CD4-positive, alpha-beta T cell (primary cell): ENCODE results near the gene MPPED1. TPM values are rescaled to one million over a fixed set of nuclear protein-coding genes. Genes with fewer than 3 reads are reported as not detected.

Experiments
- ATAC-seq: fragments of 200-7000 bp; cut with Tn5 transposase; one replicate; pipeline ENCODE4 v1.10.0; 2022; ENCODE audit warnings: mild to moderate bottlenecking; ENCODE audit not compliant: poor library complexity
- CTCF ChIA-PET: fragments of 350-600 bp; sonication (Branson Sonifier 250); formaldehyde crosslinking; loops from one replicate; lab custom pipeline; 2021; ENCODE audit warnings: antibody characterized with exemption, inconsistent platforms; lab: Charles Lee
- POLR2A ChIA-PET: fragments of 350-600 bp; sonication (Branson Sonifier 250); formaldehyde crosslinking; loops from one replicate; lab custom pipeline; 2021; ENCODE audit warnings: antibody characterized with exemption, inconsistent platforms; lab: Charles Lee
- DNase-seq, 14 experiments: peaks; one replicate each; pipeline ENCODE4 v3.0.0-alpha.2; 2013 to 2020; ENCODE audit warnings: mixed read lengths in 2 of 14
- H3K27ac ChIP-seq, 2 donors: one replicate each; pipeline versions ENCODE4 v1.5.1 to v1.7.0; 2013; ENCODE audit warnings: low read length in 2 of 2, low read depth in 1 of 2, mild to moderate bottlenecking in 1 of 2
- H3K27me3 ChIP-seq, 2 experiments: 1 replicate in 1 of 2; 2 replicates in 1 of 2; pipeline versions ENCODE4 v1.6.1 to v1.7.0; 2013; ENCODE audit warnings: low read length in 2 of 2, control low read depth in 1 of 2, mild to moderate bottlenecking in 1 of 2, moderate library complexity in 1 of 2; ENCODE audit not compliant: insufficient read depth in 2 of 2, control insufficient read depth in 1 of 2
- H3K36me3 ChIP-seq: one replicate; pipeline ENCODE4 v1.6.1; 2013; ENCODE audit warnings: low read length, control low read depth; ENCODE audit not compliant: insufficient read depth
- H3K4me1 ChIP-seq: one replicate; pipeline ENCODE4 v1.6.1; 2013; ENCODE audit warnings: low read length, control low read depth; ENCODE audit not compliant: insufficient read depth
- H3K4me3 ChIP-seq: one replicate; pipeline ENCODE4 v1.5.1; 2013; ENCODE audit warnings: mild to moderate bottlenecking, low read length, moderate library complexity
- H3K9me3 ChIP-seq, 2 experiments: 1 replicate in 1 of 2; 2 replicates in 1 of 2; pipeline versions ENCODE4 v1.6.1 to v1.7.0; 2013; ENCODE audit warnings: low read length in 2 of 2, mild to moderate bottlenecking in 2 of 2, control low read depth in 1 of 2, moderate library complexity in 1 of 2; ENCODE audit not compliant: control insufficient read depth in 1 of 2, insufficient read depth in 1 of 2
- H3K27ac Mint-ChIP-seq: one replicate; pipeline ENCODE4 v1.8.0; 2020; ENCODE audit warnings: mixed read lengths
- H3K27me3 Mint-ChIP-seq: one replicate; pipeline ENCODE4 v1.8.0; 2021; ENCODE audit warnings: mixed read lengths
- H3K36me3 Mint-ChIP-seq: one replicate; pipeline ENCODE4 v1.8.0; 2021; ENCODE audit warnings: low read depth, mixed read lengths
- H3K4me1 Mint-ChIP-seq: one replicate; pipeline ENCODE4 v1.8.0; 2021; ENCODE audit warnings: low read depth, mixed read lengths
- H3K4me3 Mint-ChIP-seq: one replicate; pipeline ENCODE4 v1.8.0; 2020; ENCODE audit warnings: mild to moderate bottlenecking, mixed read lengths
- H3K9me3 Mint-ChIP-seq: one replicate; pipeline ENCODE4 v1.8.0; 2020; ENCODE audit warnings: mixed read lengths
- intact Hi-C, 2 experiments: fragments of 100-400 bp; cut with DNase I in 1 of 2; cut with micrococcal nuclease in 1 of 2; formaldehyde crosslinking; loops; one replicate each; pipeline versions ENCODE4 v1.15.1 to v1.9.0; 2023 to 2025; cut with DNase I, micrococcal nuclease
- total RNA-seq, 174 experiments: library from RNA in 2 of 174; stranded (reverse) in 2 of 174; gene quantifications; one replicate each; pipeline ENCODE4 v1.2.3 and lab custom pipeline; 2021 to 2026
- TF ChIP-seq, protein P1 (sequence below): fragments of 200-600 bp; IDR thresholded peaks from one replicate; pipeline ENCODE4 v1.8.0; 2022; ENCODE audit warnings: antibody characterized with exemption, mild to moderate bottlenecking

The MPPED1 gene
- total RNA-seq, 2 experiments from 2014 or later: not detected

DNA sequence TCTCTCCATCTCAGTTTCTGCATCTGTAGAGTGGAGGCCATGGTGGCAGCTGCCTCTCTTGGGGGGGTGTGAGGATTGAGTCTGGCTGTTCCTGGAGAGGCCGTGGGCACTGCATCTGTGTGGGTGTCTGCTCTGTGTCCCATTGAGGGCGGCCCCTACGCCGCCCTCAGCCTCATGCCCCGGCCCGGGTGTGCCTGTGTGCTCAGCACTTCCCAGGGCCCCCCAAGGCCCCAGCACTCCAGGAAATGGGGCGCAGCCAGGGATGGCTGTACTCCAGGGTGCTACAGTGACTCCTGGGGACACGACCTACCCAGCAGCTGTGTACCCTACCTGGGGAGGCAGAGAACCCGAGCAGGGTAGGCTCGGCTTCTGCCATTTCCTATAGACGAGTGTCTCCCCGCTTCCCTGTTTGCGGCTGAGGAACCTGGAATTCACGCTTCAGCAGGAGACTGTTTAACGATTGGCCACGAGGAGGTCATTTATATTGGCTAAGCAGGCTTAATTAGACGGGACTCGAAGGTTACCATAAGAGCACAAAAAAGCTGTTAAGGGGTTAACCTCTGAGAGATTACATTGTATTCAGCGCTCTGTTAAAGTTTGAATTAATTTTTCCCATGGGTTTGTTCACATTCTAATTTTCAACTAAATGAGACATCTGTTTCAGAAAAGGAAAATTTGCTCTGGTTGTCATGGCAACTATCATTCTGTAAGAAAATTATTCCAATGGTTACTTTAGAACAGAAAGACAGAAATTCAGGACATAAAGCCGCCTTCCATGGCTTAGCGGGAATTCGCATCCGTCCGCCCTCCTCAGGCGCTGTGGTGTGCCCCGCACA lies 76.4 kb downstream of the MPPED1 start:
- Histone ChIP-seq H3K27ac (no peak overlapping the region), H3K36me3 (no peaks in the 10 kb centered on the region), H3K9me3 (peaks cover 0 to 9% of the 10 kb centered on the region in 2 experiments), H3K4me1 (no peaks in the 10 kb centered on the region), H3K27me3 (no peaks in the 10 kb centered on the region), H3K4me3 (no peak overlapping the region)
- no peak overlapping the region for H3K4me3 Mint-ChIP-seq
- H3K9me3 Mint-ChIP-seq: peaks cover 3% of the 10 kb centered on the region
- no peaks in the 10 kb centered on the region for H3K36me3 Mint-ChIP-seq
- intact Hi-C loops: no loop called here
- CTCF ChIA-PET: no interaction called here
- TF ChIP-seq, protein P1, sequence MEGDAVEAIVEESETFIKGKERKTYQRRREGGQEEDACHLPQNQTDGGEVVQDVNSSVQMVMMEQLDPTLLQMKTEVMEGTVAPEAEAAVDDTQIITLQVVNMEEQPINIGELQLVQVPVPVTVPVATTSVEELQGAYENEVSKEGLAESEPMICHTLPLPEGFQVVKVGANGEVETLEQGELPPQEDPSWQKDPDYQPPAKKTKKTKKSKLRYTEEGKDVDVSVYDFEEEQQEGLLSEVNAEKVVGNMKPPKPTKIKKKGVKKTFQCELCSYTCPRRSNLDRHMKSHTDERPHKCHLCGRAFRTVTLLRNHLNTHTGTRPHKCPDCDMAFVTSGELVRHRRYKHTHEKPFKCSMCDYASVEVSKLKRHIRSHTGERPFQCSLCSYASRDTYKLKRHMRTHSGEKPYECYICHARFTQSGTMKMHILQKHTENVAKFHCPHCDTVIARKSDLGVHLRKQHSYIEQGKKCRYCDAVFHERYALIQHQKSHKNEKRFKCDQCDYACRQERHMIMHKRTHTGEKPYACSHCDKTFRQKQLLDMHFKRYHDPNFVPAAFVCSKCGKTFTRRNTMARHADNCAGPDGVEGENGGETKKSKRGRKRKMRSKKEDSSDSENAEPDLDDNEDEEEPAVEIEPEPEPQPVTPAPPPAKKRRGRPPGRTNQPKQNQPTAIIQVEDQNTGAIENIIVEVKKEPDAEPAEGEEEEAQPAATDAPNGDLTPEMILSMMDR: no peak
- no peak for DNase-seq
- H3K27ac Mint-ChIP-seq: no peak overlapping the region
- no peaks in the 10 kb centered on the region for H3K4me1 Mint-ChIP-seq
- POLR2A ChIA-PET: no interaction called here
- ATAC-seq: no peak
- H3K27me3 Mint-ChIP-seq: no peaks in the 10 kb centered on the region

DNA sequence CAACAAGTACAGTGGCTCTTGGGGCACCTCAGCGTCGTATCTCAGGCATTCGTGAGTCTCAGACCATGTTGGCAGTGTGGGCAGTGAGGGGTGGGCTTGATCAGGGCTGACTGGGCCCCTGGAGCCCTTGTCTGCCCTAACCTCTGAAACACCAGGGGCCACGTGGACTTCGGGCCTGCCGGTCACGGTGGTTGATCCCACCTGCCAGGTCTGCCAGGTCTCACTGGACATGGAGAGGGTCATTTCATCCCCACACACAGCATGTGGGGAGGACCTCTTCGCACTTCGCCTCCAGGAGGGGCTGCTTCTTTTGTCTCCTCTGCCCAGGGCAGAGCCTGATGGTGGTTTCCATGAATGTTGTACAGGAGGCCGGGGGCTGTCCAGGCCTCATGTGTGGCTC lies 77.1 kb downstream of the MPPED1 start:
- Mint-ChIP-seq H3K4me3 (no peak overlapping the region), H3K27me3 (no peaks in the 10 kb centered on the region), H3K4me1 (no peaks in the 10 kb centered on the region), H3K36me3 (no peaks in the 10 kb centered on the region), H3K27ac (no peak overlapping the region), H3K9me3 (peaks cover 3% of the 10 kb centered on the region)
- DNase-seq: no peak
- ATAC-seq: no peak
- Histone ChIP-seq H3K4me1 (no peaks in the 10 kb centered on the region), H3K27ac (no peak overlapping the region), H3K4me3 (no peak overlapping the region), H3K9me3 (peaks cover 0 to 9% of the 10 kb centered on the region in 2 experiments), H3K27me3 (no peaks in the 10 kb centered on the region), H3K36me3 (no peaks in the 10 kb centered on the region)
- intact Hi-C loops: no loop called here
- CTCF ChIA-PET: no interaction called here
- TF ChIP-seq, protein P1: no peak
- POLR2A ChIA-PET: no interaction called here

DNA sequence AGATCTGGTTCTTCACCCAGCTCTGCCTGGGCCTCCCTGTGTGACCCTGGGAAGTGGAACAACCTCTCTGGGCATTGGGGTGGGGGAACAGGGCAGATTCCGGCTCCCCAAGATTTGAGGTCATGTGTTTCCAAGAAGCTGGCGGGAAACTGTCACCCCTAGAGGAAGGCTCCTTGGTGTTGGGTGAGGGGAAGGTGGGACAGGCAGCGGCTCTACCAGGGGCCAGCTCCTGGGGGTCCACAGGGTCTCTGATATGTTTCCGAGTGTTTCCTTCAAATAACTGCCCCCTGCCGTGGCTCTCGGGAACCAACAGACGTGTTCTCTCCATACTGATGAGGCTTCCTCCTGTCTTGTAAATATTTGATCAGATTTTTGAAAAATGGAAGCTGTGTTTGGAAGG lies 78.5 kb downstream of the MPPED1 start:
- intact Hi-C loops: no loop called here
- TF ChIP-seq, protein P1: no peak
- Histone ChIP-seq H3K9me3 (peaks cover 0 to 9% of the 10 kb centered on the region in 2 experiments), H3K4me3 (no peak overlapping the region), H3K27ac (no peak overlapping the region), H3K27me3 (no peaks in the 10 kb centered on the region), H3K4me1 (no peaks in the 10 kb centered on the region), H3K36me3 (no peaks in the 10 kb centered on the region)
- DNase-seq (no peak), ATAC-seq (no peak)
- Mint-ChIP-seq H3K4me3 (no peak overlapping the region), H3K27me3 (no peaks in the 10 kb centered on the region), H3K4me1 (no peaks in the 10 kb centered on the region), H3K36me3 (no peaks in the 10 kb centered on the region), H3K27ac (no peak overlapping the region), H3K9me3 (peaks cover 3% of the 10 kb centered on the region)
- ChIA-PET CTCF (no interaction called here), POLR2A (no interaction called here)
